HG02943 (cell line): ENCODE measurements around the gene NUTM2A.
"Not testable (repeated sequence)": the region's sequence is repeated elsewhere in the genome, so short reads cannot be mapped to it uniquely, and the experiment has no call there.

Experiments used
- ATAC-seq: cut with Tn5 transposase; IDR thresholded peaks from one replicate; pipeline ENCODE4 v1.9.1; 2021; ENCODE audit warnings: mild to moderate bottlenecking, low read depth, moderate library complexity; ENCODE audit not compliant: unreplicated experiment

Gene NUTM2A

DNA sequence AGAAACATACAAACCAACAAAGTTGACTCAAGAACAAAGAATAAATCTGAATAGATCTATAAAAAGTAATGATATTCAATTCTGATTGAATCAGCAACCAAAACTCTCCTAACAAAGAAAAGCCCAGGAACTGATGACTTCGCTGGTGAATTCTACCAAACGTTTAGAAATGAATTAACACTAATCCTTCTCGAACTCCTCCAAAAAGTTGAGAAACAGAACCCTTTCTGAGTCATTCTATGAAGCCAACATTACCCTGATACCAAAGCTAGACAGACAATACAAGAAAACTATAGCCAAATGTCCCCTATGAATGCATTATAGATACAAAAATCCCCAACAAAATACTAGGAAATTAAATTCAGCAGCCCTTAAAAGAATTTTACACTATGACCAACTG, 16.9 kb downstream of the NUTM2A start:
- ATAC-seq, result not testable (repeated sequence)

DNA sequence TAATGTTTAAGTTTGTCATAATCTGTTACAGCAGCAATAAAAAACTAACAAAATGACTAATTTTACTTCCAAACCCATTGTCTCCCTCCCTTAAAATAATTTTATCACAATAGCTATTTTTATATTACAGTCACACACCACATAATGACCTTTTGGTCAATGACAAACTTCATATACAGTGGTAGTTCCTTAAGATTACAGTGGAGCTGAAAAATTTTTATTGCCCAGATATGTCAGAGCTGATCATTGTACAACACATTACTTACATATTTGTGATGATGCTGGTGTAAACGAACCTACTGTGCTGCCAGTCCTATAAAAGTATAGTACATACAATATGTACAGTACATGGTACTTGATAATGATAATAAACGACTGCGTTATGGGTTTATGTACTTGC, 22.1 kb downstream of the NUTM2A start:
- not testable (repeated sequence) for ATAC-seq

DNA sequence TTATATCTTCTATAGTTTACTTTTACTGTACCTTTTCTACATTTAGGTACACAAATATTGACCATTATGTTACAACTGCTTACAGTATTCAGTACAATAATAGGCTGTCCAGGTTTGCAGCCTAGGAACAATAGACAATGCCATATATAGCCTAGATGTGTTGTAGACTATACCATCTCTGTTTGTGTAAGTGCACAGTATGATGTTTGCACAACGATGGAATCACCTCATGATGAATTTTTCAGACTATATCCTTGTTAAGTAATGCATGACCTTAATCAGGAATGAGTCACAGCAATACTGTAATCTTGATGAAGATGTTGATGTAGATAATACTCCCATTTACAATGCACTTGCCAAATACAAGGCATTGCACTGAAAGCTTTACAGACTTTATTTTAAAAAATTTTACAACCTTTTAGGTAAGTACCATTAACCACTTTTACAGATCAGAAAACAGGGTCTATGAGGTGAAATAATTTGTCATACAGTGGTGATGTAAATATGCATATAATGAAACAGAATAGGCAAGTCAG, 23.6 kb downstream of the NUTM2A start:
- ATAC-seq, result not testable (repeated sequence)

DNA sequence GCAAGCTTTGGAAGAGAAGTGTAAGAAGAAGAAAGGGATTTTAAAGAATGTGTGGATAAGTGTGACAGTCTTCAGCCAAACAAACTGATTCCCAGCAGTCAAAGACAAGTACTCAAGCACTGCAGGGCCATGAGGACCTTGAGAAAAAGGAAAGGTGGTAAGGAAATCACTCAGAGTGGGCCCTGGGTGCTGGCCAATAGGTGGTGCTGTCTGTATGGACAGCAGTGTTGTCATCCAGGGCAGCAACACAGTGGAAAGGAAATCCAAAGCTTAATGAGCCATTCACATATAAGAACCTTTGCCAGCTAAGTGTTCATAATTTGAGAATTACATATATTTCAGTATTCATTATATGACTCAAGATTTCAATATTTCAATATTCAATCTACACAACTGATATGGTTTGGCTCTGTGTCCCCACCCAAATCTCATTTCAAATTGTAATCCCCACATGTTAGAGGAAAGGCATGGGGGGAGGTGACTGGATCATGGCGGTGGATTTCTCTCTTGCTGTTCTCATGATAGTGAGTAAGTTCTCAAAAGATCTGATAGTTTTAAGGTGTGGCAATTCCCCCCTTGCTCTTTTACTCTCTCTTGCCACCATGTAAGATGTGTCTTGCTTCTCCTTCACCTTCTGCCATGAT, 55.6 kb downstream of the NUTM2A start:
- not testable (repeated sequence) for ATAC-seq
